Heart right ventricle (tissue), 16 donors: ENCODE measurements around the gene ZFAND3. TPM values are rescaled to one million over a fixed set of nuclear protein-coding genes. Genes with fewer than 3 reads are reported as not detected.

Experiments used
- ATAC-seq, 8 donors: fragments of 200-7000 bp; cut with Tn5 transposase; one replicate each; pipeline ENCODE4 v1.9.1; 2020; ENCODE audit warnings: mild to moderate bottlenecking in 8 of 8, moderate library complexity in 8 of 8, moderate number of reproducible peaks in 1 of 8
- DNase-seq, 2 donors: peaks; one replicate each; pipeline ENCODE4 v3.0.0-alpha.2; 2020
- H3K27ac ChIP-seq, 10 donors: fragments of 200-600 bp; sonication (generic) in 2 of 10; one replicate each; pipeline versions ENCODE4 v1.5.0 to v1.8.0; 2020 to 2022; ENCODE audit warnings: mild to moderate bottlenecking in 3 of 10
- H3K27me3 ChIP-seq, 7 donors: fragments of 200-600 bp; one replicate each; pipeline ENCODE4 v1.8.0; 2021 to 2022; ENCODE audit warnings: mild to moderate bottlenecking in 2 of 7
- H3K36me3 ChIP-seq, 9 donors: fragments of 200-600 bp; sonication (generic) in 1 of 9; one replicate each; pipeline versions ENCODE4 v1.5.0 to v1.8.0; 2020 to 2022; ENCODE audit warnings: mild to moderate bottlenecking in 2 of 9
- H3K4me1 ChIP-seq, 9 donors: fragments of 200-600 bp; sonication (generic) in 1 of 9; one replicate each; pipeline versions ENCODE4 v1.5.0 to v1.8.0; 2020 to 2022; ENCODE audit warnings: mild to moderate bottlenecking in 4 of 9
- H3K4me3 ChIP-seq, 10 donors: fragments of 200-600 bp; sonication (generic) in 2 of 10; one replicate each; pipeline versions ENCODE4 v1.5.0 to v1.8.0; 2020 to 2022; ENCODE audit warnings: mild to moderate bottlenecking in 7 of 10, moderate library complexity in 2 of 10
- H3K9me3 ChIP-seq, 11 donors: fragments of 200-600 bp in 10 of 11; sonication (generic) in 2 of 11; one replicate each; pipeline versions ENCODE4 v1.5.0 to v1.8.0; 2013 to 2022; ENCODE audit warnings: mild to moderate bottlenecking in 2 of 11, control low read depth in 1 of 11, moderate library complexity in 1 of 11
- CTCF ChIP-seq, 9 donors: fragments of 200-600 bp; sonication (generic) in 2 of 9; IDR thresholded peaks; one replicate each; pipeline versions ENCODE4 v1.5.0 to v1.8.0; 2021 to 2022; ENCODE audit warnings: antibody characterized with exemption in 9 of 9, mild to moderate bottlenecking in 5 of 9, moderate library complexity in 1 of 9
- WGBS, 2 donors: extraction: QIAGEN DNeasy Blood & Tissue Kit; methylation state at CpG; one replicate each; pipeline ENCODE4 v1.1.7; 2013; ENCODE audit warnings: inconsistent platforms in 1 of 2; 5-methylcytosine and 5-hydroxymethylcytosine counted together
- intact Hi-C, 10 donors: fragments of 100-400 bp; cut with DNase I; formaldehyde crosslinking; loops; one replicate each; pipeline versions ENCODE4 v1.11.1 to v1.14.2; 2022
- polyA plus RNA-seq, 2 donors: library from polyadenylated mRNA; stranded (reverse); fragments of 200-250 nt; gene quantifications; one replicate each; pipeline ENCODE4 v1.2.3, GENCODE V29; 2013
- total RNA-seq, 10 donors: library from RNA; stranded (reverse); fragmentation: NEBNext Ultra II Directional in 3 of 10; extraction: Animal tissue kit (Norgen Biotek cat#: 25700) in 3 of 10; gene quantifications; one replicate each; pipeline versions ENCODE4 v1.2.1 to v1.2.4, GENCODE V29; 2021 to 2023
- donor health status: Arrhythmogenic right ventricular cardiomyopathy.
- donor health status: ischemic (EF 13 %, LVEDD 7.1; RV severe dilation, severe dysfunction).
- donor health status: healthy with polysubstance abuse.
- donor health status: DM: no; HTN: yes; CAD: no.
- donor health status: DM: no; HTN: no; CAD: no.
- donor health status: ischemic (EF 25% LVEDD 6.9; RV normal size, moderate dysfunction).
- donor health status: ischemic (EF 25% LVEDD 5.7; RV mildly dilated, moderate dysfunction).
- donor health status: healthy.
- donor health status: DM: yes; HTN: yes; CAD: no.
- donor health status: Ischemic cardiomyopathy.
- donor health status: ischemic (EF 35%, LVEDD 5.7; RV mildly dilated, moderate dysfunction).
- donor health status: nonischemic (EF 11% LVEDD 7.7; RV severe dilation, severe dysfunction).
- donor health status: DM: yes; HTN: yes; CAD: no.
- donor health status: PGD.
- donor health status: ischemic (EF 29% LVEDD 5.4; RV normal size, mild dysfunction).
- donor health status: nonischemic (EF 23%, LVEDD 6.1; RV moderate dilation, normal function).

The ZFAND3 gene
- total and polyA plus RNA-seq, 12 donors: 24.4 to 123 (median 105) TPM

GRCh38 chr6:37967651-37968050 lies 148.1 kb downstream of the ZFAND3 start:
- Histone ChIP-seq H3K27me3 (no peaks in the 10 kb centered on the region), H3K27ac (no peak overlapping the region), H3K36me3 (peaks cover 0 to 6% (median 0%) of the 10 kb centered on the region in 9 donors), H3K4me1 (peaks cover 0 to 29% (median 8%) of the 10 kb centered on the region in 9 donors), H3K4me3 (no peak overlapping the region), H3K9me3 (peaks cover 0 to 7% (median 0%) of the 10 kb centered on the region in 11 donors)
- DNase-seq: no peak
- TF ChIP-seq CTCF (IDR thresholded peaks at IDR 0.05): no peak
- WGBS, 2 donors: 96 to 100% methylated on average over 1 of the region's 1 CpG
- no peak for ATAC-seq
- intact Hi-C loops: loop anchor here in 1 of 10 donors (10.0 kb wide), 1 partner anchor 113 kb away; no protein-coding TSS in a partner anchor

- no peak for TF ChIP-seq CTCF (IDR thresholded peaks at IDR 0.05)
- H3K4me3 ChIP-seq: no peak overlapping the region
- no peaks in the 10 kb centered on the region for H3K36me3 ChIP-seq
- intact Hi-C loops: no loop called here
- no peak overlapping the region for H3K27ac ChIP-seq
- peak in 6 of 8 donors; percentile 50 to 64 (median 57) for ATAC-seq
- DNase-seq: no peak
- no peaks in the 10 kb centered on the region for H3K27me3 ChIP-seq
- peaks cover 0 to 27% (median 8%) of the 10 kb centered on the region in 11 donors for H3K9me3 ChIP-seq
- WGBS, 2 donors: 57 to 69% methylated on average over 2 of the region's 2 CpGs
- peaks cover 0 to 26% (median 8%) of the 10 kb centered on the region in 9 donors for H3K4me1 ChIP-seq
Measured at GRCh38 chr6:37971266-37971665, 151.7 kb downstream of the ZFAND3 start.

- WGBS, 2 donors: 79 to 81% methylated on average over 4 of the region's 4 CpGs
- no peak overlapping the region for H3K4me3 ChIP-seq
- H3K36me3 ChIP-seq: no peaks in the 10 kb centered on the region
- H3K9me3 ChIP-seq: peaks cover 0 to 27% (median 8%) of the 10 kb centered on the region in 11 donors
- no peaks in the 10 kb centered on the region for H3K27me3 ChIP-seq
- no peak overlapping the region for H3K27ac ChIP-seq
- ATAC-seq (peak in 7 of 8 donors; percentile 43 to 86 (median 80)), DNase-seq (peak in 1 of 2 donors; percentile 39)
- intact Hi-C loops: no loop called here
- no peak for TF ChIP-seq CTCF (IDR thresholded peaks at IDR 0.05)
- H3K4me1 ChIP-seq: peaks cover 0 to 24% (median 8%) of the 10 kb centered on the region in 9 donors
Measured at GRCh38 chr6:37971711-37972390, 152.3 kb downstream of the ZFAND3 start.

- Histone ChIP-seq H3K27me3 (no peaks in the 10 kb centered on the region), H3K36me3 (no peaks in the 10 kb centered on the region), H3K9me3 (peaks cover 0 to 21% (median 8%) of the 10 kb centered on the region in 11 donors), H3K4me1 (peaks cover 0 to 20% (median 8%) of the 10 kb centered on the region in 9 donors), H3K27ac (no peak overlapping the region), H3K4me3 (no peak overlapping the region)
- ATAC-seq: no peak
- intact Hi-C loops: no loop called here
- TF ChIP-seq CTCF (IDR thresholded peaks at IDR 0.05): no peak
- DNase-seq: no peak
- WGBS, 2 donors: 88 to 92% methylated on average over 1 of the region's 1 CpG
Measured at GRCh38 chr6:37972994-37973757, 153.6 kb downstream of the ZFAND3 start.
